GM19351 (cell line): ENCODE measurements around the gene GDF11.

Source experiments
- ATAC-seq: cut with Tn5 transposase; IDR thresholded peaks from one replicate; pipeline ENCODE4 v1.9.1; 2021; ENCODE audit warnings: mild to moderate bottlenecking, moderate library complexity; ENCODE audit not compliant: unreplicated experiment

GDF11 gene

GRCh38 chr12:55721601-55722213, 21.2 kb upstream of the GDF11 start:
- no peak for ATAC-seq

- ATAC-seq, result no peak
These were observed 20.0 kb upstream of the GDF11 start for GRCh38 chr12:55722948-55723347.

GRCh38 chr12:55723516-55724225, 19.3 kb upstream of the GDF11 start:
- no peak for ATAC-seq

GRCh38 chr12:55724226-55724939, 18.5 kb upstream of the GDF11 start:
- ATAC-seq, result peak; percentile 39

GRCh38 chr12:55724940-55725309, 18.0 kb upstream of the GDF11 start:
- ATAC-seq, result no peak

- ATAC-seq, result no peak
These were observed 17.4 kb upstream of the GDF11 start for GRCh38 chr12:55725556-55725955.

GRCh38 chr12:55726971-55727370, 16.0 kb upstream of the GDF11 start:
- no peak for ATAC-seq

- ATAC-seq, result no peak
These were observed 15.2 kb upstream of the GDF11 start for GRCh38 chr12:55727643-55728185.

- ATAC-seq, result peak; percentile 19
These were observed 14.6 kb upstream of the GDF11 start for GRCh38 chr12:55728186-55728938.

- ATAC-seq, result peak; percentile 63
These were observed 13.7 kb upstream of the GDF11 start, which contains the start of gene CD63 for GRCh38 chr12:55728939-55729818. Gene CD63 (minus strand): TSS chr12:55729009. CDS start chr12:55728341, 668 bp downstream.

GRCh38 chr12:55729819-55730818, 12.8 kb upstream of the GDF11 start:
- peak; percentile 42 for ATAC-seq

GRCh38 chr12:55732288-55732687, 10.6 kb upstream of the GDF11 start:
- no peak for ATAC-seq

- ATAC-seq, result no peak
These were observed 9.8 kb upstream of the GDF11 start for GRCh38 chr12:55733021-55733555.

GRCh38 chr12:55733858-55734257, 9.1 kb upstream of the GDF11 start:
- ATAC-seq, result no peak

- ATAC-seq, result no peak
These were observed 8.3 kb upstream of the GDF11 start for GRCh38 chr12:55734595-55734994.

GRCh38 chr12:55736076-55736475, 6.8 kb upstream of the GDF11 start:
- no peak for ATAC-seq

GRCh38 chr12:55736780-55737580, 5.9 kb upstream of the GDF11 start:
- ATAC-seq, result peak; percentile 37
